ENCODE data around the gene PARVB. TPM values are rescaled to one million over a fixed set of nuclear protein-coding genes. Genes with fewer than 3 reads are reported as not detected.

PARVB gene
- total and polyA plus RNA-seq, 10 of the 15 experiments (the other 5 are each of a cell fraction or from before 2014, with no cell fraction given) = 5.2 to 264 (median 76.0) TPM

DNA sequence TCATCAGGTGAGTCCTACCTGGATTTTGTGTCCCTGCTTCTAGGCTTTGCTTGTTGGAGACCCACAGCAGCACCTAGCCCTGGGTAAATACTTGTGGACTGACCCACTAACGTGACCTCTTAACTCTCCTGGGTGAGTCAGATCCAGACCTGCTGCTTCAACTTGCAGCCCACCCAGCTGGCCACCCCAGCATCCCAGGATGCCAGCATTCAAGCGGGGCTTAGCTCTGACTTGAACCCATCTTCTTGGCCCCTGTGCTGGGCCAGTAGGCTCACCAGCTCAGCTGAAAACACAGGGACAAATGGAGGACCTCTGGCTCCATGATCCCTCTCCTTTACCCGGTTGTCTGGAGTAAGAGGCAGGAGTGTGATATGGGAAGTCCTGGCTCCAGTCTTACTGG, 190.1 kb downstream of the PARVB start (continued):
- no peak for TF ChIP-seq HDAC6 (IDR thresholded peaks at IDR 0.05; ENCODE audit: unreplicated experiment)

DNA sequence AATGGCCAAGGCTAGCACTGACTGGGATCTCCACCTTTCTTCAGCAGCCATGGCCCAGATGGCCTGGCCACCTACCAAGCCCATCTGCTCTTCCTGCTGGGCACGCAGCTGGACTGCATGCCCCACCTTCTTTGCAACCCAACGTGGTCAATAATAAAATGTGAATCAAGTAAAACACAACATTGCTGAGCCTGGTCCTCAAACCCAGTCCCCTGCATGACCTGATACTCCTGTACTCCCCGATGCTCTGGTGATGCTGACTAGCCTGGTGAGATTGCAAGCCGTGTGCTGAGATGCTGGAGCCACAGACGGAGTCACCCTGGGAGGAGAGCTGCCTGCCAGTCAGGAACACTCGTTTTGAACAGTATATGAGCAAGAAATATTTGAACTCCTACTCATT, 190.7 kb downstream of the PARVB start:
- Histone ChIP-seq H4K20me1 (ENCODE audit: control insufficient read depth, insufficient read depth) (no peaks in the 10 kb centered on the region), H3K27me3 (replicated peaks in 1 of 2; ENCODE audit: control insufficient read depth in 2 of 2, insufficient read depth in 2 of 2, low read length in 1 of 2) (no peaks in the 10 kb centered on the region; a peak in 1 of 4 replicates), H3K9me3 (replicated peaks; ENCODE audit: control insufficient read depth, insufficient read depth, low read length) (no peaks in the 10 kb centered on the region; the same call in 2 of the 3 replicates), H3K4me2 (ENCODE audit: control insufficient read depth, insufficient read depth) (no peak overlapping the region), H3K79me2 (ENCODE audit: control insufficient read depth, insufficient read depth, low read length) (no peaks in the 10 kb centered on the region), H3K4me1 (ENCODE audit: control insufficient read depth, insufficient read depth, low read length) (no peaks in the 10 kb centered on the region), H3K4me3 (no peak overlapping the region), H2AFZ (ENCODE audit: control insufficient read depth, low read depth, low read length) (no peak overlapping the region), H3K27ac (ENCODE audit: control insufficient read depth, insufficient read depth) (no peak overlapping the region), H3K36me3 (ENCODE audit: control insufficient read depth in 2 of 2, insufficient read depth in 2 of 2, low read length in 1 of 2) (no peaks in the 10 kb centered on the region), H3K9ac (ENCODE audit: control insufficient read depth, insufficient read depth, low read length) (no peak overlapping the region)
- FAIRE-seq (no peak), ATAC-seq (no peak), DNase-seq (ENCODE audit: low read depth, low spot score) (no peak)
- 11% methylated on average over 6 of the region's 6 CpGs for WGBS (ENCODE audit: insufficient coverage, insufficient replicate concordance, low lambda C conversion rate, missing lambda C conversion rate)
- ChIA-PET POLR2A (no interaction called here), RAD21 (ENCODE audit: unreplicated experiment) (no interaction called here), CTCF (no interaction called here), SMC1A (ENCODE audit: uncharacterized antibody, unreplicated experiment) (no interaction called here)
- TF ChIP-seq IKZF1 (conservative IDR thresholded peaks at IDR 0.05) (no peak), BHLHE40 (IDR thresholded peaks at IDR 0.05; ENCODE audit: borderline replicate concordance in 1 of 2, low read depth in 2 of 2, low read length in 1 of 2) (no peak), NR2C2 (IDR thresholded peaks at IDR 0.05; ENCODE audit: borderline replicate concordance, control insufficient read depth, insufficient read length, low read depth) (no peak), MXI1 (IDR thresholded peaks at IDR 0.05; ENCODE audit: low read depth, low read length) (no peak), SP1 (IDR thresholded peaks at IDR 0.05; ENCODE audit: low read depth, low read length) (no peak), SMAD1 (IDR thresholded peaks at IDR 0.05; ENCODE audit: low read depth, partially characterized antibody) (no peak), NFIC (IDR thresholded peaks at IDR 0.05; ENCODE audit: low read depth, low read length) (no peak), KDM1A (IDR thresholded peaks at IDR 0.05; ENCODE audit: borderline replicate concordance) (no peak), RCOR1 (conservative IDR thresholded peaks at IDR 0.05; ENCODE audit: low read depth, low read length) (no peak), EED (IDR thresholded peaks at IDR 0.05; ENCODE audit: low read depth) (no peak), SMAD5 (IDR thresholded peaks at IDR 0.05; ENCODE audit: low read depth) (no peak)
- in situ Hi-C loops (cut with MboI) = no loop called here
- BruUV-seq (replicated peaks) = no TSS peak
- intact Hi-C loops (cut with micrococcal nuclease; ENCODE audit: unreplicated experiment) = no loop called here

Data from GM12878 (cell line).